SU-DHL-6 (cell line): Measurements from ENCODE around the gene TANGO6.

Source experiments
- H2AFZ ChIP-seq: fragments of 200-600 bp; sonication (generic); 2 replicates; pipeline ENCODE4 v1.6.1; 2014; ENCODE audit warnings: low read depth, mild to moderate bottlenecking, moderate library complexity, mixed read lengths, antibody characterized with exemption, low read length; ENCODE audit not compliant: severe bottlenecking
- H3F3A ChIP-seq: fragments of 200-600 bp; shearing (Covaris generic); 2 replicates; pipeline ENCODE4 v1.6.0; 2016; ENCODE audit warnings: antibody characterized with exemption, mild to moderate bottlenecking; ENCODE audit not compliant: insufficient read depth
- H3K27ac ChIP-seq: fragments of 200-600 bp; sonication (generic); 2 replicates; pipeline ENCODE4 v1.5.1; 2016; ENCODE audit warnings: low read depth, mild to moderate bottlenecking, low read length, moderate library complexity, mixed read lengths
- H3K27me3 ChIP-seq: fragments of 200-600 bp; sonication (generic), shearing (Covaris generic); 2 replicates; pipeline ENCODE4 v1.6.0; 2014; ENCODE audit warnings: mild to moderate bottlenecking, low read length
- H3K36me3 ChIP-seq: fragments of 200-600 bp; sonication (generic); 2 replicates; pipeline ENCODE4 v1.6.1; 2014; ENCODE audit warnings: mild to moderate bottlenecking, low read length, mixed read lengths
- H3K4me2 ChIP-seq: fragments of 300-600, 200-600 bp; shearing (Covaris generic), sonication (generic); 2 replicates; pipeline ENCODE4 v1.6.0; 2014; ENCODE audit warnings: low read length, low read depth, mild to moderate bottlenecking; ENCODE audit not compliant: poor library complexity, severe bottlenecking
- H3K4me3 ChIP-seq: fragments of 200-600 bp; sonication (generic); 2 replicates; pipeline ENCODE4 v1.5.1; 2014; ENCODE audit warnings: antibody characterized with exemption, low read length, mild to moderate bottlenecking, mixed read lengths; ENCODE audit not compliant: insufficient read depth, poor library complexity, severe bottlenecking
- H3K79me2 ChIP-seq: fragments of 200-600 bp; sonication (generic); 2 replicates; pipeline ENCODE4 v1.6.1; 2014; ENCODE audit warnings: mild to moderate bottlenecking, low read length, moderate library complexity; ENCODE audit not compliant: insufficient read depth
- H3K9ac ChIP-seq: fragments of 200-600 bp; sonication (generic); 2 replicates; pipeline ENCODE4 v1.7.0; 2014; ENCODE audit warnings: mild to moderate bottlenecking, low read length
- H3K9me2 ChIP-seq: fragments of 200-600 bp; sonication (generic); replicated peaks from 2 replicates; pipeline ENCODE4 v1.6.1; 2014; ENCODE audit warnings: low read length; ENCODE audit not compliant: insufficient read depth
- H3K9me3 ChIP-seq: fragments of 200-600 bp; sonication (generic); 2 replicates; pipeline ENCODE4 v1.6.1; 2014; ENCODE audit warnings: low read length, mixed read lengths; ENCODE audit not compliant: insufficient read depth
- H4K20me1 ChIP-seq: fragments of 200-600 bp; sonication (generic); 2 replicates; pipeline ENCODE4 v1.6.1; 2014; ENCODE audit warnings: low read depth, mild to moderate bottlenecking, antibody characterized with exemption, low read length, moderate library complexity, mixed read lengths
- EZH2phosphoT487 ChIP-seq: fragments of 200-600 bp; sonication (generic), shearing (Covaris generic); conservative IDR thresholded peaks from 2 replicates; pipeline ENCODE4 v1.6.1; 2018; ENCODE audit warnings: mild to moderate bottlenecking, antibody characterized with exemption, low read length, moderate library complexity, mixed read lengths
- TF ChIP-seq, protein P1 (sequence below): fragments of 200-600 bp; sonication (generic); IDR thresholded peaks from one replicate; pipeline ENCODE4 v1.5.1; 2017; ENCODE audit warnings: antibody characterized with exemption, mild to moderate bottlenecking, low read length, moderate library complexity; ENCODE audit not compliant: insufficient read depth, poor library complexity, severe bottlenecking

The TANGO6 gene

DNA sequence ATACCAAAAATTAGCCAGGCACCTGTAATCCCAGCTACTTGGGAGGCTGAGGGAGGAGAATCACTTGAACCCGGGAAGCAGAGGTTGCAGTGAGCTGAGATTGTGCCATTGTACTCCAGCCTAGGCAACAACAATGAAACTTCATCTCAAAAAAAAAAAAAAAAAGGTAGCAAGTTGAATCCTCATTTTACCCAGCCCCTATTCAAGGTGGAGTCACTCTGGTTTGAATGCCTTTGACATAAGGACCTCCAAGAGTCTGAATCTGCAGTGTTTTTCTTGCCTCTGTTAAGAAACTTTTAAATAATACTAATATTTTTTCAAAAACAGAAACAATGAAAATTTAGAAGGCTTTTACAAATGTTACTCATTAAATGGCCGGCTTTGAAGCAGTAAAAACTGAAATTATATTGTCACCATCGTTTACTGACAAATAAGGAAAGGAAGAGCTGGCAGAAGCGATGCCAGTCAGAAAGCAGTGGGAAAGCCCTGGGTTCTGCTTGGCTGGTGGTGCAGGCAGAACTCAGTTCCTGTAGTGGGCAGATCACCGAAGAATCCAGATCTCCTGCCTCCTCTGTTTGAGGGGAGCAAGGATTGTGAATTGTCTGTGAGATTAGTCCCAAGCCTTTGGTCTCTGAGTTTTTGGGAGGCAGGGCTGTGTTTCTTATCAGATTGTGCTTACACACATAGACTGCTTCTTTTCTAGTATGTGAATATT lies 162.5 kb downstream of the TANGO6 start:
- Histone ChIP-seq H3K27ac (no peak overlapping the region), H3F3A (no peaks in the 10 kb centered on the region), H3K9ac (no peak overlapping the region), H3K9me2 (no peaks in the 10 kb centered on the region), H3K27me3 (no peaks in the 10 kb centered on the region), H3K9me3 (peaks cover 9% of the 10 kb centered on the region; the same call in 1 of the 2 replicates), H2AFZ (no peak overlapping the region), H3K79me2 (no peaks in the 10 kb centered on the region), H3K4me2 (no peak overlapping the region), H3K4me3 (no peak overlapping the region), H4K20me1 (no peaks in the 10 kb centered on the region), H3K36me3 (peaks cover 19% of the 10 kb centered on the region)
- TF ChIP-seq, protein P1, sequence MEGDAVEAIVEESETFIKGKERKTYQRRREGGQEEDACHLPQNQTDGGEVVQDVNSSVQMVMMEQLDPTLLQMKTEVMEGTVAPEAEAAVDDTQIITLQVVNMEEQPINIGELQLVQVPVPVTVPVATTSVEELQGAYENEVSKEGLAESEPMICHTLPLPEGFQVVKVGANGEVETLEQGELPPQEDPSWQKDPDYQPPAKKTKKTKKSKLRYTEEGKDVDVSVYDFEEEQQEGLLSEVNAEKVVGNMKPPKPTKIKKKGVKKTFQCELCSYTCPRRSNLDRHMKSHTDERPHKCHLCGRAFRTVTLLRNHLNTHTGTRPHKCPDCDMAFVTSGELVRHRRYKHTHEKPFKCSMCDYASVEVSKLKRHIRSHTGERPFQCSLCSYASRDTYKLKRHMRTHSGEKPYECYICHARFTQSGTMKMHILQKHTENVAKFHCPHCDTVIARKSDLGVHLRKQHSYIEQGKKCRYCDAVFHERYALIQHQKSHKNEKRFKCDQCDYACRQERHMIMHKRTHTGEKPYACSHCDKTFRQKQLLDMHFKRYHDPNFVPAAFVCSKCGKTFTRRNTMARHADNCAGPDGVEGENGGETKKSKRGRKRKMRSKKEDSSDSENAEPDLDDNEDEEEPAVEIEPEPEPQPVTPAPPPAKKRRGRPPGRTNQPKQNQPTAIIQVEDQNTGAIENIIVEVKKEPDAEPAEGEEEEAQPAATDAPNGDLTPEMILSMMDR, result no peak
- no peak for TF ChIP-seq EZH2phosphoT487

DNA sequence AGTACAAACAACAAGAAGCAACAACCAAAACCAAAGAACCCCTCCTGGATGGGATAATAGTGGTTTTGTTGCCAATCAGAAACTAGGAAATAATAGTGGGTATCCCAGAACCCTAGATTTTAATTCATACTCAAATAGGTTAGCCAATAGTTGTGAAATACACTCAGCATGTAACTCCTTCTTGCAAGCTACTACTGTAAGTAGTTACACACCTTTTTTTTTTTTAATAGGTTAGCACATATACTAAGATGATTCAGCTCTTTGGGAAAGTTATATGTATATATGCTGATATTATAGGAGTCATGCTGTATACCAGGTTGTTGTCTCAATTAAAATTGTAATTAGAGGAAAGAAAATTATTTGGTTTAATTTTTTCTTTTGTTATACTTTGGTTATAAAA lies 169.6 kb downstream of the TANGO6 start:
- Histone ChIP-seq H3K27me3 (no peaks in the 10 kb centered on the region), H4K20me1 (no peaks in the 10 kb centered on the region), H2AFZ (no peak overlapping the region), H3K36me3 (no peaks in the 10 kb centered on the region), H3K9me3 (no peaks in the 10 kb centered on the region), H3K27ac (no peak overlapping the region), H3K79me2 (no peaks in the 10 kb centered on the region), H3K4me3 (no peak overlapping the region), H3K9ac (no peak overlapping the region), H3K4me2 (no peak overlapping the region), H3K9me2 (no peaks in the 10 kb centered on the region), H3F3A (no peaks in the 10 kb centered on the region)
- TF ChIP-seq, protein P1, result no peak
- TF ChIP-seq EZH2phosphoT487, result no peak

DNA sequence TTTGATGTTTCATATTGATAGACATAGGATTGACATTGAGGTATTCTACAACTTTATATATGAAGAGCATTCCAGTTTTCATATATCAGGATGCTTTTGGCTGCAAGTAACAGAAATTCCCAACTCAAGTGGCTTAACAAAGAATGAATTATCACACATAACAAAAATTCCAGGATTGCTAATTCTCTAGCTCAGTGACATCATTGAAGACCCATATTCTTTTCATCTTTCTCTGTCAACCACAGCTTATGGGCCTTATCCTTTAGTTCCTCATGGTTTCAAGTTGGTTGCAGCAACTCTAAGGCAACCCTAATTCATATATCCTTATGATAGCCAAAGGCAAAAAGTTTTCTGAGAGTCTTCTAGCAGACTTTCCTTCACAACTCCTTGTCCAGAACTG lies 170.7 kb downstream of the TANGO6 start:
- TF ChIP-seq EZH2phosphoT487, result no peak
- TF ChIP-seq, protein P1, result no peak
- Histone ChIP-seq H3K79me2 (no peaks in the 10 kb centered on the region), H3F3A (no peaks in the 10 kb centered on the region), H3K27me3 (no peaks in the 10 kb centered on the region), H4K20me1 (no peaks in the 10 kb centered on the region), H3K9me3 (no peaks in the 10 kb centered on the region), H2AFZ (no peak overlapping the region), H3K9ac (no peak overlapping the region), H3K36me3 (no peaks in the 10 kb centered on the region), H3K9me2 (no peaks in the 10 kb centered on the region), H3K4me3 (no peak overlapping the region), H3K27ac (no peak overlapping the region), H3K4me2 (no peak overlapping the region)
